AG04450 (cell line): ENCODE results near the gene UBASH3A. TPM values are rescaled to one million over a fixed set of nuclear protein-coding genes. Genes with fewer than 3 reads are reported as not detected.

Experiments used
- CTCF ChIA-PET: fragments of 300-600, 350-600 bp; formaldehyde crosslinking; extraction: SDS; loops from one replicate; lab custom pipeline; 2022; ENCODE audit warnings: antibody characterized with exemption, inconsistent platforms; lab: Charles Lee
- POLR2A ChIA-PET: fragments of 350-600 bp; formaldehyde crosslinking; extraction: SDS; loops from one replicate; lab custom pipeline; 2021; ENCODE audit warnings: antibody characterized with exemption, inconsistent platforms; lab: Yijun Ruan, JAX
- DNase-seq: peaks from one replicate; pipeline ENCODE4 v3.0.0-alpha.2; 2011; ENCODE audit warnings: low read depth, low spot score
- H3K27ac ChIP-seq: one replicate; pipeline ENCODE4 v1.5.1; 2012; ENCODE audit warnings: low read depth, low read length, control low read depth
- H3K27me3 ChIP-seq: one replicate; pipeline ENCODE4 v1.6.0; 2012; ENCODE audit warnings: low read length; ENCODE audit not compliant: control insufficient read depth, insufficient read depth
- H3K4me3 ChIP-seq: 2 replicates; pipeline ENCODE4 v1.5.1; 2011; ENCODE audit warnings: mild to moderate bottlenecking, low read depth, low read length, control low read depth
- H3K9me3 ChIP-seq: 2 replicates; pipeline ENCODE4 v1.5.1; 2012; ENCODE audit warnings: low read length; ENCODE audit not compliant: control insufficient read depth, insufficient read depth
- CTCF ChIP-seq: IDR thresholded peaks from 2 replicates; pipeline ENCODE4 v1.5.1; 2011; ENCODE audit warnings: low read depth, low read length, control low read depth, inconsistent platforms
- polyA plus RNA-seq: library from polyadenylated mRNA; depleted of rRNA; stranded (reverse); fragments of >200 nt; gene quantifications from 2 replicates; pipeline ENCODE4 v1.2.3, GENCODE V29; 2011

UBASH3A gene
- polyA plus RNA-seq, 1 experiment = not detected

- POLR2A ChIA-PET = no interaction called here
- Histone ChIP-seq H3K27ac (no peak overlapping the region), H3K4me3 (no peak overlapping the region), H3K27me3 (peaks cover 5% of the 10 kb centered on the region), H3K9me3 (peaks cover 8% of the 10 kb centered on the region; the same call in 1 of the 2 replicates)
- no peak for DNase-seq
- CTCF ChIA-PET = no interaction called here
- TF ChIP-seq CTCF = no peak
Observed at GRCh38 chr21:42426424-42426823, 22.7 kb downstream of the UBASH3A start.

- ChIA-PET POLR2A (no interaction called here), CTCF (no interaction called here)
- H3K9me3 ChIP-seq = peaks cover 8% of the 10 kb centered on the region; the same call in 1 of the 2 replicates
- no peak overlapping the region for H3K27ac ChIP-seq
- H3K27me3 ChIP-seq = peaks cover 5% of the 10 kb centered on the region
- no peak for TF ChIP-seq CTCF
- DNase-seq = no peak
- no peak overlapping the region for H3K4me3 ChIP-seq
Observed at GRCh38 chr21:42426876-42427480, 23.3 kb downstream of the UBASH3A start.

DNA sequence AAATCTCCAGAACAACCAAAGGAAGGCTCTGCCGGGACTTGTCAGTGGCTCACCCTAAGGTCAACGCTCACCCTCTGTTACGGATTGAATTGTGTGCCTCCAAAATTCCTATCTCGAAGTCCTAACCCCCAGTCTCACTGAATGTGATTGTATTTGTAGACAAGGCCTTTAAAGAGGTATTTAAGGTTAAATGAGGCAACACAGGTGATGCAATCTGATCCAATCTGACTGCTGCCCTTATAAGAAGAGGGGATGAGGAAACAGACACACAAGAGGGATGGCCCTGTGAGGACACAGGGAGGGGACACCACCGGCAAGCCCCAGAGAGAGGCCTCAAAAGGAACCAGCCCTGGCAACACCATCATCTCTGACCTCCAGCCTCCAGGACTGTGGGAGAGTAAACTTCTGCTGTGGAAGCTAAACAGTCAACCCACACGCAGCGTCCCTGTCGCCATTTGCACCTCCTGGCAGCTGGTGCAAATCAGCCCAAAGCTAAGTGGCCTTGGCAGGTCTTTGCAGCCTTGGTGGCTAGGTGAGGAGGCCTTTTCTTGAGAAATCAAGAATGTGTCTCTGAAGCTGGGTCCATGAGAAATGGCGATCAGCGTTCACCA lies 24.2 kb downstream of the UBASH3A start:
- Histone ChIP-seq H3K4me3 (no peak overlapping the region), H3K27ac (no peak overlapping the region), H3K9me3 (peaks cover 8% of the 10 kb centered on the region; the same call in 1 of the 2 replicates), H3K27me3 (peaks cover 5% of the 10 kb centered on the region)
- TF ChIP-seq CTCF = no peak
- ChIA-PET POLR2A (no interaction called here), CTCF (no interaction called here)
- no peak for DNase-seq

DNA sequence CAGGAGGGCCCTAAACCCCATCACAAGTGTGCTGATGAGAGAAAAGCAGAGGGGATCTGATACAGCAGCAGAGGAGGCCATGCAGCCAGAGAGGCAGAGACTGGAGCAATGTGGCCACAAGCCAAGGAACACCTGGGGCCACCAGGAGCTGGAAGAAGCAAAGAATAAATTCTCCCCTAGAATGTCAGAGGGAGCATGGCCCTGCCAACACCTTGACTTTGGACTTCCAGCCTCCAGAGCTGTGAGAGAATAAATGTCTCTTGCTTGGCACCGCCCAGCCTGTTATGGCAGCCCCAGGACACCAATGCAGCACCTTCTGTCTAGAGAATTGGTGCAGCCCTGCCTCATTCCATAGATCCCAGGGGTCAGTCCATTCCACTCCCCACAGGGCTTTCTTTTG lies 25.3 kb downstream of the UBASH3A start:
- no peak for TF ChIP-seq CTCF
- DNase-seq = no peak
- POLR2A ChIA-PET = no interaction called here
- CTCF ChIA-PET = no interaction called here
- Histone ChIP-seq H3K4me3 (no peak overlapping the region), H3K27me3 (peaks cover 3% of the 10 kb centered on the region), H3K27ac (no peak overlapping the region), H3K9me3 (peaks cover 11% of the 10 kb centered on the region)

DNA sequence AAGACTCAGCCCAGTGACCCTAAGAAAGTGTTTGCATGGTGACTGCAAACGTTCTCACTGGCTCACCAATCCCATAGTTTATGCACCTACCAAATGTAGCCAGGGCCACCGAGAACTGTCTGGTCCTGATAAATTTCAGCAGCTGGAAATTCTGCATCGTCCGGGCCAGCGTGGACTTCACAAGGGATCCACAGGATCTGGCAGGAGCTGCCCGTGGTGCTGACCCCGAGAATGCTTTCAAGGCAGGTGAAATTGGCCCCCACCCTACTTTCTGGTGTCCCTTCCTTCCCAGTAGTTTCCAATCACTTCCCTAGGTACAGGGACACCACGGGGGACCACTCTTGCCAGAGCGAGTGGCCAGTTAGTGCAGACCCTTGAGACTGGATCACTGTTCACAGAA lies 26.2 kb downstream of the UBASH3A start:
- H3K27me3 ChIP-seq = peaks cover 1% of the 10 kb centered on the region
- no peak for TF ChIP-seq CTCF
- no peak for DNase-seq
- ChIA-PET POLR2A (no interaction called here), CTCF (no interaction called here)
- H3K4me3 ChIP-seq = no peak overlapping the region
- H3K9me3 ChIP-seq = peaks cover 11% of the 10 kb centered on the region
- no peak overlapping the region for H3K27ac ChIP-seq
